NCI-H82 (cell line): ENCODE data around the gene NFKB1.
"Not testable (repeated sequence)": the region's sequence is repeated elsewhere in the genome, so short reads cannot be mapped to it uniquely, and the experiment has no call there.

Source experiments
- DNase-seq: peaks from one replicate; lab custom pipeline; 2025; lab: John Stamatoyannopoulos, UW

NFKB1 gene

GRCh38 chr4:102598762-102599374 is 97.7 kb downstream of the NFKB1 start:
- no peak for DNase-seq

- DNase-seq: peak; percentile 26
Measured at GRCh38 chr4:102599455-102599854, 98.3 kb downstream of the NFKB1 start.

GRCh38 chr4:102599886-102600285 is 98.7 kb downstream of the NFKB1 start:
- DNase-seq: no peak

GRCh38 chr4:102600689-102601088 is 99.5 kb downstream of the NFKB1 start:
- DNase-seq: no peak

- no peak for DNase-seq
Measured at GRCh38 chr4:102601586-102602227, 100.5 kb downstream of the NFKB1 start.

- DNase-seq: no peak
Measured at GRCh38 chr4:102604222-102604940, 103.2 kb downstream of the NFKB1 start.

- DNase-seq: no peak
Measured at GRCh38 chr4:102606261-102606660, 105.1 kb downstream of the NFKB1 start.

- no peak for DNase-seq
Measured at GRCh38 chr4:102606846-102607450, 105.8 kb downstream of the NFKB1 start.

GRCh38 chr4:102608190-102608589 is 107.0 kb downstream of the NFKB1 start:
- no peak for DNase-seq

GRCh38 chr4:102610007-102610406 is 108.8 kb downstream of the NFKB1 start:
- DNase-seq: peak; percentile 29

- DNase-seq: peak; percentile 80
Measured at GRCh38 chr4:102610476-102610875, 109.3 kb downstream of the NFKB1 start.

GRCh38 chr4:102612210-102612609 is 111.1 kb downstream of the NFKB1 start:
- DNase-seq: no peak

- no peak for DNase-seq
Measured at GRCh38 chr4:102612824-102613366, 111.7 kb downstream of the NFKB1 start.

GRCh38 chr4:102614801-102615200 is 113.6 kb downstream of the NFKB1 start:
- DNase-seq: no peak

GRCh38 chr4:102616636-102617035 is 115.5 kb downstream of the NFKB1 start:
- DNase-seq: peak; percentile 39

GRCh38 chr4:102619021-102619420 is 117.9 kb downstream of the NFKB1 start:
- DNase-seq: not testable (repeated sequence)

- not testable (repeated sequence) for DNase-seq
Measured at GRCh38 chr4:102619776-102620631, 118.8 kb downstream of the NFKB1 start.

- DNase-seq: peak; percentile 39
Measured at GRCh38 chr4:102620697-102621497, 119.7 kb downstream of the NFKB1 start.

- DNase-seq: peak; percentile 39
Measured at GRCh38 chr4:102623622-102624021, 122.5 kb downstream of the NFKB1 start.

GRCh38 chr4:102624505-102624904 is 123.3 kb downstream of the NFKB1 start:
- DNase-seq: no peak
